Uterus (tissue), 4 donors: ENCODE data around the gene ORM1. TPM values are rescaled to one million over a fixed set of nuclear protein-coding genes. Genes with fewer than 3 reads are reported as not detected.

Source experiments
- DNase-seq, 2 donors: peaks; one replicate each; pipeline ENCODE4 v3.0.0-alpha.2; 2019 to 2020
- H3K27ac ChIP-seq, 2 donors: fragments of 200-600 bp; sonication (generic); 1 replicate in 1 of 2; 2 replicates in 1 of 2; pipeline ENCODE4 v1.5.1; 2016 to 2018
- H3K27me3 ChIP-seq, 2 donors: fragments of 200-600 bp; sonication (generic); one replicate each; pipeline ENCODE4 v1.5.1; 2018 to 2019; ENCODE audit warnings: control low read depth in 1 of 2
- H3K36me3 ChIP-seq, 2 donors: fragments of 200-600 bp; sonication (generic); one replicate each; pipeline ENCODE4 v1.5.1; 2019; ENCODE audit warnings: control low read depth in 1 of 2
- H3K4me1 ChIP-seq, 2 donors: fragments of 200-600 bp; sonication (generic); one replicate each; pipeline ENCODE4 v1.5.1; 2018 to 2019; ENCODE audit warnings: control low read depth in 1 of 2
- H3K4me3 ChIP-seq, 2 donors: fragments of 200-600 bp; sonication (generic); 1 replicate in 1 of 2; 2 replicates in 1 of 2; pipeline ENCODE4 v1.5.1; 2018 to 2019; ENCODE audit warnings: mild to moderate bottlenecking in 1 of 2
- H3K9me3 ChIP-seq, 2 donors: fragments of 200-600 bp; sonication (generic); one replicate each; pipeline ENCODE4 v1.5.1; 2019; ENCODE audit warnings: control low read depth in 1 of 2
- CTCF ChIP-seq, 4 experiments: fragments of 200-600 bp in 2 of 4; fragments of 450-650 bp in 2 of 4; sonication (generic) in 2 of 4; IDR thresholded peaks; one replicate each; pipeline ENCODE4 v1.5.1; 2016 to 2019; ENCODE audit warnings: antibody characterized with exemption in 4 of 4, mild to moderate bottlenecking in 2 of 4, moderate library complexity in 1 of 4
- POLR2A ChIP-seq, 2 donors: fragments of 450-650 bp; IDR thresholded peaks; one replicate each; pipeline ENCODE4 v1.6.1; 2016; ENCODE audit warnings: antibody characterized with exemption in 2 of 2, mild to moderate bottlenecking in 1 of 2, moderate library complexity in 1 of 2
- intact Hi-C: fragments of 100-400 bp; cut with DNase I; formaldehyde crosslinking; loops from one replicate; pipeline ENCODE4 v1.15.1; 2023; ENCODE audit warnings: low total_unique reads
- total RNA-seq, 4 donors: library from RNA; depleted of rRNA in 3 of 4; stranded (reverse); fragments of >200 nt in 3 of 4; gene quantifications; one replicate each; pipeline versions ENCODE4 v1.1.0 to v1.2.4, GENCODE V29; 2014 to 2023
- donor health status: DM: yes; HTN: yes; CAD: no.

The ORM1 gene
- total RNA-seq, 4 donors from 2014 or later, result 1.9 to 2.4 TPM; not detected in 2

- intact Hi-C loops, result no loop called here
- Histone ChIP-seq H3K4me3 (no peak overlapping the region), H3K27me3 (no peaks in the 10 kb centered on the region), H3K4me1 (peaks cover 5 to 23% of the 10 kb centered on the region in 2 donors), H3K9me3 (no peaks in the 10 kb centered on the region), H3K27ac (peak overlapping the region; percentile 79 to 80), H3K36me3 (no peaks in the 10 kb centered on the region)
- TF ChIP-seq POLR2A (IDR thresholded peaks at IDR 0.05) (no peak), CTCF (IDR thresholded peaks at IDR 0.05) (no peak)
- DNase-seq, result peak; percentile 74 to 76
These were observed 49.3 kb downstream of the ORM1 start for GRCh38 chr9:114371973-114372917.

DNA sequence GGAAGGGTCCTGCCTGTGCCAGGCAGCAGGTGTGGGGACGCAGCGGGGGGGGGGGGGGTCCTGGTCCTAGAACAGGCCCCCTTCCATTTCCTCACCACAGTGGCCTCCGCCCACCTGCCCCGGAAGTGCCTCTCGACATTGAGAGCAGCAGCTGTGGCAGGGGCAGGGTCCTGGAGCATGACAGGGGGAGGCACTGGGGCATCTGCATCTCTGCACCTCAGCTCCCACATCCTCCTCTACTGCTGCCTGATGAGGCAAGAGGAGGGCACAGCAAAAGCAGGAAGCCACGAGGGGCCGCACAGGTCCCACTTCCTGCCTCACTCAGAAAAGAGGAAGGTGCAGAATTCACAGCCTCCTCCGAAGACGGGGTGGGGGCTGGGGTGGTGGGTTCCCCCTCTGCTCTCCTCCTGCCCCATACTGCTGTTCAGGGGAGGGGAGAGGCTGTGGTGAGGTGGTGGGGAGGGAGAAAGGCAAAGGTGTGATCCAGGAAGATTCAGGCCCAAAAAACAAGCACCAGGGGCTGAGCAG lies 50.1 kb downstream of the ORM1 start:
- Histone ChIP-seq H3K4me1 (peaks cover 5 to 23% of the 10 kb centered on the region in 2 donors), H3K36me3 (no peaks in the 10 kb centered on the region), H3K27ac (peak overlapping the region; percentile 79 to 80), H3K4me3 (no peak overlapping the region), H3K27me3 (no peaks in the 10 kb centered on the region), H3K9me3 (no peaks in the 10 kb centered on the region)
- no peak for TF ChIP-seq POLR2A (IDR thresholded peaks at IDR 0.05)
- TF ChIP-seq CTCF (IDR thresholded peaks at IDR 0.05), result no peak
- no peak for DNase-seq
- intact Hi-C loops, result no loop called here

DNA sequence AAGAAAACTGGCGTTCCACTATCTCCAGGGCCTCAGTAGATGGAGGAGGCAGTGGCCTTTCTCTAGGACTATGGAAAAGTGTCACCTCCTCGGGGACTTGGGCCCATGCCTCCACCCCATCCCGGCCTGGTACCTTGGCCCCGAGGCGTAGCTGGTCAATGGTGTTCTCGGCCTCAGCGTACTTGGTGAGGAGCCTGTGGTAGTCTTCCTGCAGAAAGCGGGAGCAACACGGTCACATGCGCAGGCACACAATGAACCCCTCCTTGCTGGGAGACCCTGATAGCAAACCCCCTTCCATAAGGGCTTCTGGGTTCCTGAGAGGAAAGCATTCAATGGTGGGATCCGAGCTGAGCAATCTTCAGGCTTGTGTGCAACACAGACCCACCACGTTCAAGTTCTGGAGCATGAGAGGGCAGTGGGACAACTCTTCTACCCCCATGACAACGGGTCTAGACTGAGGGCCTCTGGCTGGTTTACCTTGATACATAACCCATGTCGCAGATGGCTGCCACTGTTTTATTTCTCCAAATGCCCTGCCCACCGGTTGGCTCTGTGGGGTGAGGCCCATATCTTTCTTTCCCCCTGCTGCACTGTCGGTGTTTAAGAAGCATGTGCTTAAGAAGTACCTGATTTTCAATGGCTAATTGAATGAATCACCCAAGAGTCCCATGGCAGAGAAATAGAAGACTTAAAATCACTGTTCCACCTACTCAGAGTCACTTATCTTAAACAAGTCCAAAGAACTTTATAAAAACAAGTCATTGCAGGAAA lies 51.2 kb downstream of the ORM1 start:
- DNase-seq, result no peak
- intact Hi-C loops, result no loop called here
- Histone ChIP-seq H3K9me3 (no peaks in the 10 kb centered on the region), H3K4me1 (peaks cover 5 to 27% of the 10 kb centered on the region in 2 donors), H3K4me3 (no peak overlapping the region), H3K27ac (peak overlapping the region; percentile 79 to 80), H3K27me3 (no peaks in the 10 kb centered on the region), H3K36me3 (no peaks in the 10 kb centered on the region)
- TF ChIP-seq POLR2A (IDR thresholded peaks at IDR 0.05) (no peak), CTCF (IDR thresholded peaks at IDR 0.05) (no peak)

DNA sequence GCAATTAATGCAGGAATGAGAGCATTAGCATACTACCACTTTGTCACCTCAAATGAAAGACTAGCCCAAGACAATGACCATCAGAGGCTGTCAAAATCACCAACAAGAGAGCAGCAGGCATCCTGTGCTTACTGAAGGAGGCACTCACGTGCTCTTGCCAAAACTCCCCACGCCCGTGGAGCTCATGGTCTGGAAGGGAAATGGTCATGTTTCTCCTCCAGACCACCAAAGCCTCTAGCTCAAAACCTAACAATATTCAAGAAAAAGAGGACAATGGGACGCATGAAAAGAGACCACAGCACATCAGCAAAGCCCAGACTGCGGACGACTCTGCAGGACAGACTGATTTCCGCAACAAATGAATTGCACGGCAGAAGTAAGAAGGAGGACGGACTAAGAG lies 52.0 kb downstream of the ORM1 start:
- intact Hi-C loops, result no loop called here
- Histone ChIP-seq H3K4me1 (peaks cover 5 to 32% of the 10 kb centered on the region in 2 donors), H3K27me3 (no peaks in the 10 kb centered on the region), H3K4me3 (no peak overlapping the region), H3K27ac (peak overlapping the region in 1 of 2 donors; percentile 37), H3K36me3 (no peaks in the 10 kb centered on the region), H3K9me3 (no peaks in the 10 kb centered on the region)
- no peak for TF ChIP-seq CTCF (IDR thresholded peaks at IDR 0.05)
- TF ChIP-seq POLR2A (IDR thresholded peaks at IDR 0.05), result no peak
- DNase-seq, result no peak
